Measurements from ENCODE around the gene RNF4.

DNA sequence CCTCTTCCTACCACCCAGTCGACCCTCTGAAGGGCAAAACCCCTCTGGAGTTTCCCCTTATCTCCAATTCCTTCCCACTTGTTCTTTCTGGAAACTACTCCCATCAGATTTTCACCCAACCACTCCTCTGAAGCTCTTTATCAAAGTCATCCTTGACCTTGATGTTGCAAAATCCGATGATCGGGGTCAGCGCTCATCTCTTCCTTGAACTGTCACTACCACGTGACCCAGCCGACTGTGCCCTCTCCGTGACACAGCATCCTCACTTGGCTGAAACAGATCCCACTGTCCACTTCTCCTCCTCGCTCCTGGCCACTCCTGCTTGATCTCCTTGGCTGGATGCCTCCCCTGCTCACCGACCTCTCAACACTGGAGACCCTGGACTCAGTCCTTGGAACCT is 49.1 kb upstream of the RNF4 start:
- TF ChIP-seq ESRRG (CRISPR knock-in tag; IDR thresholded peaks at IDR 0.05) (no peak), ZFP3 (CRISPR knock-in tag; IDR thresholded peaks at IDR 0.05) (no peak)

Data from SK-N-SH treated with all-trans-retinoic acid at 6 μM for 48 hours (cell line).